ENCODE data around the gene SLC4A5.
"Not testable (repeated sequence)": the region's sequence is repeated elsewhere in the genome, so short reads cannot be mapped to it uniquely, and the experiment has no call there.

The SLC4A5 gene

DNA sequence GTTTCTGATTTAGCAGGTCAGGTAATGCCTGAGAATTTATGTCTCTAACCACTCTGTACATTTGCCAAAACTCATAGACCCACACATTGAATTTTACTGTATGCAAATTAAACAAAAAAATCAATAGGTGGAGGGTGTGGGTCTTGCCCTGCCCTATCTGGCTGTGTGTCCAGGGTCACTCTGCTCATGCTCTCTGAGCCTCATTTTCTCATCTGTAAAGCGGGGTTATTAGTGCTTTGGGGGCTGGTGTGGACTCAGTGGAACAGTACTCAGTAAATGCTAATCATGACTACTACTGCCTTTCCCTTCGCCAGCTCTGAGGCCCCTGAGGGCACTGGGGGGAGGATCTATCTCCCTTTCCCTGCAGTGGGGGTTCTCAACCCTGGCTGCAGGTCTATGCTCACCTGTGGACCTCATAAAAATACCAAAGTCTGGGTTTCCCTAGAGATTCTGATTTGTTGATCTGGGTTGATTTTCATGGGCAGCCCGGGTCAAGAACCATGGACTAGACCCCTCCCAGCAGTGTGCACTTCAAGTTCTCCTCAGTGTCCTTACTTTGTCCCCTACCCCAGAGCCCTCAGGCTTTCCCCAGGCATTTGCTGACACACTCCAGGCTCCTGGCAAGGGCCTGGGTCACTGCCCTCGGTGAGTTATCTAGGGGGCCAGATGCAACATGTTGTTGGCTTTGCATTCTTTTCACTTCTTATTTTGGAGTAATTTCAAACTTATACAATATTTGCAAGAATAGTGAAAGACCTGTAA is 117.3 kb downstream of the SLC4A5 start:
- no peaks in the 10 kb centered on the region for H3K27me3 ChIP-seq
- peaks cover 6 to 25% (median 15%) of the 10 kb centered on the region in 11 experiments; a peak in 19 of 22 replicates for H3K36me3 ChIP-seq
- no peak overlapping the region for H3K4me3 ChIP-seq
- H3K27ac ChIP-seq, result no peak overlapping the region
- no peak overlapping the region for H3K9ac ChIP-seq
- H4K20me1 ChIP-seq, result peaks cover 0 to 28% (median 0%) of the 10 kb centered on the region in 11 experiments; a peak in 7 of 22 replicates
- peak overlapping the region in 5 of 11 experiments; percentile 1 to 30 (median 13); a peak in 6 of 22 replicates for H3K4me2 ChIP-seq
- H3K4me1 ChIP-seq, result peaks cover 12 to 47% (median 25%) of the 10 kb centered on the region in 10 experiments; a peak in 18 of 20 replicates
- no peaks in the 10 kb centered on the region for H3K9me3 ChIP-seq (replicated peaks in 1 of 11)
- no peak for TF ChIP-seq Cebpa-rat (IDR thresholded peaks at IDR 0.05)

DNA sequence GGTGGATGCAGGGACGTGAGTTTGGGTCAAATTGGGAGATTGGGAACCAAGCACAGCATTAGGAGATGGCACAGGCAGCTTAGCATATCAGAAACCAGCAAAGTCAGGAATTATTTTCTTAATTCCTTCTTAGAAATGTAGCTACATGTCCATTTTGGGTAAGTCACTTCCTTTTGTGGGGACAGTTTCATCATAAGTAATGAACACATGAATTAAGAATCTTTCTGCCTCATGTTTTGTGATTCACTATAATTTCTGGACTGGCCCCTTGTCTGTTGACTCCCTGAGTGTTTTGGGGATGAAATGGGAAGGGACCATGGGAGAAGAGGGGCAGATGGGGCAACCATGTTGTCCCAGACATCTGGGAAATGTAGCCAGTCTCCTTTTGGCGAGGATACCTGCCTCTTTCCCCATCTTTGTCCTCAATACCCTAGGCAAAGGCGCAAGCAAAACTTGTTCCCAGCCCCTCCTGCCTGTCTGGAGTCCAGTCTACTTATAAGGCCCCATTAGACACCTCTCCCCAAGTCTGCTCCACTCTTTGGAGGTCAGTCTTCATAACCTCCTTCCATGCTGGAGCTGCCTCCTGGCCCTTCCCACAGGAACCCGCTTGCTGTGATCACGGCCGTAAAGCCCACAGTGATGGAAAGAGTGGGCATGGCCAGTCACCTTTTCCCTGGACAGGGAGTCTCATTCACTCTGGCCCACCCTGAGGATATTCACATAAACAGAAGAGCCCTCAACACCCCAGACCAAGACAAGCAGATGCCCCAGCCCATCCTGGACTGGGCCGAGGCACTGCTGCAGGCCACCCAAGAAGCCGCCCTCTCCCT is 119.1 kb downstream of the SLC4A5 start:
- peak overlapping the region in 2 of 11 experiments; percentile 30 to 37; a peak in 3 of 22 replicates for H3K9ac ChIP-seq
- no peaks in the 10 kb centered on the region for H3K27me3 ChIP-seq
- H3K4me1 ChIP-seq, result peaks cover 12 to 47% (median 25%) of the 10 kb centered on the region in 10 experiments; a peak in 18 of 20 replicates
- H3K27ac ChIP-seq, result peak overlapping the region in 6 of 11 experiments; percentile 13 to 71 (median 40); a peak in 11 of 22 replicates
- H3K9me3 ChIP-seq (replicated peaks in 1 of 11), result no peaks in the 10 kb centered on the region
- no peak for TF ChIP-seq Cebpa-rat (IDR thresholded peaks at IDR 0.05)
- H4K20me1 ChIP-seq, result peaks cover 0 to 42% (median 7%) of the 10 kb centered on the region in 11 experiments; a peak in 11 of 22 replicates
- peak overlapping the region in 5 of 11 experiments; percentile 39 to 75 (median 61); a peak in 10 of 22 replicates for H3K4me2 ChIP-seq
- H3K4me3 ChIP-seq, result no peak overlapping the region
- peaks cover 20 to 38% (median 27%) of the 10 kb centered on the region in 11 experiments for H3K36me3 ChIP-seq

DNA sequence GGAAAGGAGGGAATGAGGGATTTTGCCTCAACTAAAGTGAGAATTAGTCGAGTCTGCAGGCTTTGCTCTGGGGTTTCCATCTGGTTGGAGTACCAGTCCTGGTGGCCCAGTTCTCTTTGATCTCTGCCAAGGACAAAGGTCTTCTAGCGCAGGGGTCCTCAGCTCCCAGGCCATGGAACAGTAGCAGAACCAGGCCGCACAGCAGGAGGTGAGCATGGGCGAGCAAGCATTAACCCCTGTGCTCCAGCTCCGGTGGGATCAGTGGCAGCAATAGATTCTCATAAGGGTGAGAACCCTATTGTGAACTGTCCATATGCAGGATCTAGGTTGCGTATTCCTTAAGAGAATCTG is 120.9 kb downstream of the SLC4A5 start:
- Histone ChIP-seq H3K9ac (no peak overlapping the region), H3K27ac (no peak overlapping the region; a peak in 1 of 22 replicates), H4K20me1 (peaks cover 0 to 60% (median 7%) of the 10 kb centered on the region in 11 experiments; a peak in 10 of 22 replicates), H3K4me2 (peak overlapping the region in 3 of 11 experiments; percentile 61 to 75 (median 72); a peak in 6 of 22 replicates), H3K4me3 (no peak overlapping the region), H3K36me3 (peaks cover 37 to 57% (median 45%) of the 10 kb centered on the region in 11 experiments), H3K4me1 (peaks cover 12 to 47% (median 25%) of the 10 kb centered on the region in 10 experiments; a peak in 18 of 20 replicates), H3K9me3 (replicated peaks in 1 of 11) (no peaks in the 10 kb centered on the region), H3K27me3 (no peaks in the 10 kb centered on the region)
- no peak for TF ChIP-seq Cebpa-rat (IDR thresholded peaks at IDR 0.05)

DNA sequence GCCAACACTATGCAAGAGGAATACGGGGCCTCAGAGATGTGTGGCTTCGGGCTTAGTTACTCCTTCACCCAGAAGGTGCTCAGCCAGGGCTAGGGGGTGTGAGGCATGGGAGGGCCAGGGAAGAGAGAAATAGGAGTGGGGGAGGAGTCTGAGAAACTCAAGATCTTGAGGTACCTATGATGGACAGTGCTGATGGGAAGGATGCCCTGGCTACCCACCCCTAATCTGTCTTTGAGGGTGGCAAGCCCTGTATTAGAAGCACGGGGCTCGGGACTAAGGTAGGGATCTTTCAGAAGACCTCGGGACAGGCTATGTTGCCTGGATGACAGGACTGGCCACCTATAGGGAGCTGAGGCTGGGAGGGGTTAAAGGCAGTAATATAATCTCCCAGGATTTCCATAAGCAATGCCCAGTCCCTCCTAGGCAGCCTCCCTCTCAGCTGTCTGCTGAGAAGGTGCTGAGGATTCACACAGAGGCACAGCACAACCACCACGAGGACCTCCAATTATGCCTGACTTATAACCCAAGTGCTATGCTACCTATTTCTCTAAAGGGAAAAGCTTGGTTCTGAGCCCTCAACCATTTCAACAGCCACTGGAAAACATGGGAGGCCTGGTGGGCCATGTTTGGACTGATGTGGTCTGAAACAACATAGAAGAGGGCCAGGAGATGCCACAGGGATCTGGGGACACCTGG is 121.5 kb downstream of the SLC4A5 start:
- Histone ChIP-seq H3K36me3 (peaks cover 43 to 62% (median 50%) of the 10 kb centered on the region in 11 experiments), H4K20me1 (peaks cover 0 to 66% (median 9%) of the 10 kb centered on the region in 11 experiments; a peak in 14 of 22 replicates), H3K27me3 (no peaks in the 10 kb centered on the region), H3K27ac (no peak overlapping the region; a peak in 1 of 22 replicates), H3K9me3 (replicated peaks in 1 of 11) (no peaks in the 10 kb centered on the region), H3K4me3 (no peak overlapping the region), H3K4me1 (peaks cover 11 to 45% (median 22%) of the 10 kb centered on the region in 10 experiments; a peak in 18 of 20 replicates), H3K4me2 (peak overlapping the region in 3 of 11 experiments; percentile 61 to 75 (median 72); a peak in 6 of 22 replicates), H3K9ac (no peak overlapping the region)
- no peak for TF ChIP-seq Cebpa-rat (IDR thresholded peaks at IDR 0.05)

DNA sequence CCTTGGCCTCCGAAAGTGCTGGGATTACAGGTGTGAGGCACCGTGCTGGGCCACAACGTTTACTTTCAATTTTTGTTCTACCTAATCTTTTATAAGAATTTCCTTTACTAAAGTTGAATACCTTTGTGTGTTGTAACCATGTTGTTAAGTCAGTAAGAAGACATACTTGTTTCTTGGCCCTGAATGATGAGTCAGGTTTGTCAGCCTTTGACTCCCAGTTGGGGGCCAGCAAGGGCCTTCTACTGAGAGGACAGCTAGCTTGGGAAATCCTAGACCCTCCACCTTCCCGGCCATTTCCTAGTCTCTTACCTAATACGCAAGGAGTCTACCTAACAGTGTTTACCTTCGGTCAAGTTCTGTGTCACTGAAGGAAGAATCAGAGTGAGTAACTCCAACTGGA is 122.1 kb downstream of the SLC4A5 start:
- Histone ChIP-seq H3K27me3 (no peaks in the 10 kb centered on the region), H3K9ac (no peak overlapping the region), H3K4me2 (peak overlapping the region in 2 of 11 experiments; percentile 61 to 72; a peak in 2 of 22 replicates), H3K4me1 (peaks cover 4 to 43% (median 18%) of the 10 kb centered on the region in 10 experiments; a peak in 16 of 20 replicates), H3K4me3 (no peak overlapping the region), H3K9me3 (replicated peaks in 1 of 11) (no peaks in the 10 kb centered on the region), H4K20me1 (peaks cover 0 to 72% (median 12%) of the 10 kb centered on the region in 11 experiments; a peak in 15 of 22 replicates), H3K36me3 (peaks cover 49 to 69% (median 57%) of the 10 kb centered on the region in 11 experiments), H3K27ac (no peak overlapping the region)
- TF ChIP-seq Cebpa-rat (IDR thresholded peaks at IDR 0.05), result no peak

DNA sequence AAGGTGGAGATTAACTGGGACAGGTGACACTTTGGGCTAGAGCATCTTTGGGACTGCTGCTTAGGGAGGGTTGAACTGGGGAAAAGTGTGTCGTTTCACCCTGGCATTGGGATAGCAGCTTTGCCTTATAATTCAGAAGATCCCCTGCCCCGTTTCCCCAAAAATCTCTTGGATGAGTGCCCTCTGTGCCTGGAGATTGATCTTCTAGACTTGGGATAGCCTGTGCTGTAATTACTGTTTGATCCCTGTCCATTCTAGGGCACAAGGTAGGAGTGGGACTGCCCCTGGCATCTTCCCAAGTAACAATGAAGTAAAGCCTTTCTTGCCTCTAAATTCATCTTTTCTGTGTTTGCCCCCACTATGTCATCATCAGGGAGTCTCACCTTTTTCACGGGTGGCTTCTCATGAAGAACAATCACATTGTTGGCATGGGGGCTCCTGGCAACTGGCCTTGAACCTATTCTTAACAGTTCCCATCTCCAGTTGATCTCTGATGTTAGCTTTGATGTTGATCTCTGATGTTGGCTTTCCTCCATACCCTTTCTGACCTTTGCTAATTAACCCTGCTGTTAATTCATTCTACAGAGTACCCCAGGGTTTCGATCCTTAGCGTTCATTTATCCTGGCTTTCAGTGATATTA is 123.2 kb downstream of the SLC4A5 start:
- Histone ChIP-seq H3K4me3 (no peak overlapping the region), H3K27ac (no peak overlapping the region), H3K27me3 (no peaks in the 10 kb centered on the region), H3K4me1 (peaks cover 0 to 41% (median 14%) of the 10 kb centered on the region in 10 experiments; a peak in 11 of 20 replicates), H3K9ac (no peak overlapping the region), H3K36me3 (peaks cover 60 to 80% (median 68%) of the 10 kb centered on the region in 11 experiments), H3K4me2 (no peak overlapping the region), H4K20me1 (peaks cover 0 to 83% (median 14%) of the 10 kb centered on the region in 11 experiments; a peak in 16 of 22 replicates), H3K9me3 (replicated peaks in 1 of 11) (no peaks in the 10 kb centered on the region)
- no peak for TF ChIP-seq Cebpa-rat (IDR thresholded peaks at IDR 0.05)

DNA sequence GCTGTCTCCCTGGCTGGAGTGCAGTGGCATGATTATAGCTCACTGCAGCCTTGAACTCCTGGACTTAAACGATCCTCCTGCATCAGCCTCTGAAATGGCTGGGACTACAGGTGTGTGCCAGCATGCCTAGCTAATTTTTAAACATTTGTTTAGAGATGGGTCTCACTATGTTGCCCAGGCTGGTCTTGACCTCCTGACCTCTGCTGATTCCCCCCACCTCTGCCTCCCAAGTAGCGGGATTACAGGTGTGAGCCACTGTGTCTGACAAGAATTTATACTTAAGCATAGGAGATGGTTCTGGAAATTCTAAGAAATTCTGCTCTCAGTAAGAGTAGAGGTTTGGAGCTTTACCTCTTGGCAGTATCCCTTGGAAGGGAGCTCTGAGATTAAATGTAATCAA is 126.6 kb downstream of the SLC4A5 start:
- H3K27me3 ChIP-seq, result no peaks in the 10 kb centered on the region
- no peak overlapping the region for H3K4me3 ChIP-seq
- no peak for TF ChIP-seq Cebpa-rat (IDR thresholded peaks at IDR 0.05)
- peaks cover 0 to 7% (median 0%) of the 10 kb centered on the region in 10 experiments; a peak in 4 of 20 replicates for H3K4me1 ChIP-seq
- H4K20me1 ChIP-seq, result peaks cover 4 to 95% (median 30%) of the 10 kb centered on the region in 11 experiments; a peak in 17 of 22 replicates
- peaks cover 89 to 100% (median 93%) of the 10 kb centered on the region in 11 experiments for H3K36me3 ChIP-seq
- no peak overlapping the region for H3K27ac ChIP-seq
- no peak overlapping the region for H3K4me2 ChIP-seq
- no peaks in the 10 kb centered on the region for H3K9me3 ChIP-seq (replicated peaks in 1 of 11)
- no peak overlapping the region for H3K9ac ChIP-seq

DNA sequence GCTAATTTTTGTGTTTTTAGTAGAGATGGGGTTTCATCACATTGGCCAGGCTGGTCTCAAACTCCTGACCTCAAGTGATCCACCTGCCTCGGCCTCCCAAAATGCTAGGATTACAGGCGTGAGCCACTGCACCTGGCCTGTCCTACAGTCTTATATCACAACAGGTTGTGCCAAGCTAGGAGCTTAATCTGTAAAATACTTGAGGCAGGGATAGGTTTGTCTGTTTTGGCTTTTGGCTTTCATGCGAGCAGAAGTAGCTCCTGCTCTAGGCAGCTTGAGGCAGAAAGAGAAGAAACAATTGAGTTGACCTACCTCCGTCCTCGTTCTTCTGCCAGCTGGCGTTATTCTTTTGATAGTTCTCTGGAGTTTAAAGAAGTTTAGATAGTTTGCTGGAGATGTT is 127.4 kb downstream of the SLC4A5 start:
- not testable (repeated sequence) for H3K27me3 ChIP-seq; H3K4me3 ChIP-seq; H3K4me1 ChIP-seq; H3K9me3 ChIP-seq (replicated peaks in 1 of 11); H3K9ac ChIP-seq; H3K4me2 ChIP-seq; H3K27ac ChIP-seq
- Histone ChIP-seq H3K36me3 (peaks cover 89 to 100% (median 94%) of the 10 kb centered on the region in 11 experiments), H4K20me1 (peaks cover 4 to 95% (median 34%) of the 10 kb centered on the region in 11 experiments; a peak in 17 of 22 replicates)

All from BLaER1 treated with 17β-estradiol and CSF1 and Interleukin-3, amounts not matched to agents 10 nM and 100 nM (cell line).